ENCODE results near the gene RHBDF1.

Gene RHBDF1

DNA sequence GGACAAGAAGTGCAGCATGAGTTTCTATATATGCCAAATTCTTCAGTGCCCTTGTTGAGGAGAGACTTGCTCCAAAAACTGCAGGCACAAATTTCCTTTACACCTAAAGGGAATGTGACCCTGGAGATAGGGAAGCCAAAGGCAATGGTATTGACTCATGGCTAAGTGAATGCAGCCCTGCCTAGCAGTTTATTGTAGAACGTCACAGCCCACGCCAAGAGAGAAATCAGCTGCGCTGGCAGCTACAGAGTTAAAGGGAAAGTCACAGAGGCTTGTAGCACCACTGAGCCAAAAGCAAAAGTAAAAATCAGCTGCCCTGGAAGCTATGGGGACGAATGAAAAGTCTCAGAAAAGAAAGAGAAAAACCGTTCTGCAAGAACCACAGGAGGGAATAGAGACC lies 29.1 kb downstream of the RHBDF1 start:
- H3K4me2 ChIP-seq (ENCODE audit: low read depth, low read length, poor library complexity, severe bottlenecking): no peak overlapping the region
- peaks cover 8% of the 10 kb centered on the region; the same call in 1 of the 2 replicates for H3F3A ChIP-seq (ENCODE audit: insufficient read depth)
- H3K9ac ChIP-seq (ENCODE audit: low read length): no peak overlapping the region
- H2AFZ ChIP-seq (ENCODE audit: low read depth, low read length, severe bottlenecking): no peak overlapping the region
- no peaks in the 10 kb centered on the region for H3K9me3 ChIP-seq (ENCODE audit: insufficient read depth, low read length)
- no peaks in the 10 kb centered on the region for H4K20me1 ChIP-seq (ENCODE audit: low read depth, low read length)
- H3K79me2 ChIP-seq (ENCODE audit: insufficient read depth, low read length): peaks cover 34% of the 10 kb centered on the region
- H3K9me2 ChIP-seq (replicated peaks; ENCODE audit: insufficient read depth, low read length): no peaks in the 10 kb centered on the region
- H3K27ac ChIP-seq (ENCODE audit: low read depth, low read length): no peak overlapping the region
- H3K36me3 ChIP-seq (ENCODE audit: low read length): peaks cover 32% of the 10 kb centered on the region
- H3K27me3 ChIP-seq (ENCODE audit: low read length): no peaks in the 10 kb centered on the region
- TF ChIP-seq, protein P1, sequence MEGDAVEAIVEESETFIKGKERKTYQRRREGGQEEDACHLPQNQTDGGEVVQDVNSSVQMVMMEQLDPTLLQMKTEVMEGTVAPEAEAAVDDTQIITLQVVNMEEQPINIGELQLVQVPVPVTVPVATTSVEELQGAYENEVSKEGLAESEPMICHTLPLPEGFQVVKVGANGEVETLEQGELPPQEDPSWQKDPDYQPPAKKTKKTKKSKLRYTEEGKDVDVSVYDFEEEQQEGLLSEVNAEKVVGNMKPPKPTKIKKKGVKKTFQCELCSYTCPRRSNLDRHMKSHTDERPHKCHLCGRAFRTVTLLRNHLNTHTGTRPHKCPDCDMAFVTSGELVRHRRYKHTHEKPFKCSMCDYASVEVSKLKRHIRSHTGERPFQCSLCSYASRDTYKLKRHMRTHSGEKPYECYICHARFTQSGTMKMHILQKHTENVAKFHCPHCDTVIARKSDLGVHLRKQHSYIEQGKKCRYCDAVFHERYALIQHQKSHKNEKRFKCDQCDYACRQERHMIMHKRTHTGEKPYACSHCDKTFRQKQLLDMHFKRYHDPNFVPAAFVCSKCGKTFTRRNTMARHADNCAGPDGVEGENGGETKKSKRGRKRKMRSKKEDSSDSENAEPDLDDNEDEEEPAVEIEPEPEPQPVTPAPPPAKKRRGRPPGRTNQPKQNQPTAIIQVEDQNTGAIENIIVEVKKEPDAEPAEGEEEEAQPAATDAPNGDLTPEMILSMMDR (IDR thresholded peaks at IDR 0.05; ENCODE audit: insufficient read depth, low read length, poor library complexity, severe bottlenecking): no peak
- no peak for TF ChIP-seq EZH2phosphoT487 (conservative IDR thresholded peaks at IDR 0.05; ENCODE audit: low read length)
- H3K4me3 ChIP-seq (ENCODE audit: insufficient read depth, low read length, poor library complexity, severe bottlenecking): no peak overlapping the region

DNA sequence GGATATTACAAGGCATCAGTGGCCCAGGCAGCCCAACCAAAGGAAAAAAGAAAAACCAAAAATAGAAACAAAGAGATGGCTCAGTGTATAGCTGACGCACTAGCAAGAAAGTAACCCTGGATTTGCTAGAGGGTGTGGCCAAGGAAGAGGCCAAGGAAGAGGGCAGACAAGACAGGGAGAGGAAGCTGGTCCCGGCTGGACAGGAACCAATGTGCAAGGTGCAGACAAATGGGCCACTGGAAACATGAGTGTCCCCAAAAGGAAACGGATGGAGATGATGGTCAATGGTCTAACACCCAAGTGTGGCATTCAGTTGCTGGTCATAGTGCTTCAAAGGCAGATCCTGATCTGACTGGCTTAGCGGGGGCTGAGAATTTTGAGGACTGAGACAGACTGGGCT lies 29.7 kb downstream of the RHBDF1 start:
- H3K9me3 ChIP-seq (ENCODE audit: insufficient read depth, low read length): no peaks in the 10 kb centered on the region
- H3K9ac ChIP-seq (ENCODE audit: low read length): no peak overlapping the region
- no peaks in the 10 kb centered on the region for H4K20me1 ChIP-seq (ENCODE audit: low read depth, low read length)
- H3K27me3 ChIP-seq (ENCODE audit: low read length): no peaks in the 10 kb centered on the region
- no peak overlapping the region for H3K27ac ChIP-seq (ENCODE audit: low read depth, low read length)
- no peak overlapping the region for H3K4me3 ChIP-seq (ENCODE audit: insufficient read depth, low read length, poor library complexity, severe bottlenecking)
- H3K79me2 ChIP-seq (ENCODE audit: insufficient read depth, low read length): peaks cover 29% of the 10 kb centered on the region
- H3K9me2 ChIP-seq (replicated peaks; ENCODE audit: insufficient read depth, low read length): no peaks in the 10 kb centered on the region
- H3K36me3 ChIP-seq (ENCODE audit: low read length): peaks cover 32% of the 10 kb centered on the region
- H3K4me2 ChIP-seq (ENCODE audit: low read depth, low read length, poor library complexity, severe bottlenecking): no peak overlapping the region
- TF ChIP-seq, protein P1 (IDR thresholded peaks at IDR 0.05; ENCODE audit: insufficient read depth, low read length, poor library complexity, severe bottlenecking): no peak
- TF ChIP-seq EZH2phosphoT487 (conservative IDR thresholded peaks at IDR 0.05; ENCODE audit: low read length): no peak
- H3F3A ChIP-seq (ENCODE audit: insufficient read depth): peaks cover 8% of the 10 kb centered on the region; the same call in 1 of the 2 replicates
- no peak overlapping the region for H2AFZ ChIP-seq (ENCODE audit: low read depth, low read length, severe bottlenecking)

DNA sequence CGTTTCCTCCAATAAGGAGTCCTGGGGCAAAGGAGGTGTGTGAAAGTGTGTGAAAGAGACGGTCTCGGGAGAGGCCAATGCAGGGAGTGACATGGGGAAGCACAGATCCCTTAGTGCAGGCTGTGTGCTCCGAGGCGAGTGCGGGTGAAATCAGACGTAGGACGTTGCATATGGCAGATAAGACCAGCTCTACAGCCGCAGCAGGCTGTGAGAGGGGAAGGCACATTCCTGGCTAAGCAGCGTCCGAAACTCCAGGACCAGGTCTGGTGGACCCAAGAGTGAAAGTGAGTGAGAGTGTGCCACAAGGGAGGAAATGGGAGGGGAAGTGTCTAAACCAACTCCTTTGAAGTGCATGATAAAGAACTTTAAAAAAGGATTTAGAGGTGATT lies 30.4 kb downstream of the RHBDF1 start:
- no peak overlapping the region for H3K9ac ChIP-seq (ENCODE audit: low read length)
- TF ChIP-seq EZH2phosphoT487 (conservative IDR thresholded peaks at IDR 0.05; ENCODE audit: low read length): no peak
- TF ChIP-seq, protein P1 (IDR thresholded peaks at IDR 0.05; ENCODE audit: insufficient read depth, low read length, poor library complexity, severe bottlenecking): no peak

More for the DNA sequence above, 30.4 kb downstream of the RHBDF1 start:
- no peak overlapping the region for H3K27ac ChIP-seq (ENCODE audit: low read depth, low read length)
- H3K9me3 ChIP-seq (ENCODE audit: insufficient read depth, low read length): no peaks in the 10 kb centered on the region
- no peaks in the 10 kb centered on the region for H3K9me2 ChIP-seq (replicated peaks; ENCODE audit: insufficient read depth, low read length)
- peaks cover 29% of the 10 kb centered on the region for H3K79me2 ChIP-seq (ENCODE audit: insufficient read depth, low read length)
- H2AFZ ChIP-seq (ENCODE audit: low read depth, low read length, severe bottlenecking): no peak overlapping the region
- H3K27me3 ChIP-seq (ENCODE audit: low read length): no peaks in the 10 kb centered on the region
- peaks cover 8% of the 10 kb centered on the region; the same call in 1 of the 2 replicates for H3F3A ChIP-seq (ENCODE audit: insufficient read depth)
- no peak overlapping the region for H3K4me3 ChIP-seq (ENCODE audit: insufficient read depth, low read length, poor library complexity, severe bottlenecking)
- peaks cover 28% of the 10 kb centered on the region for H3K36me3 ChIP-seq (ENCODE audit: low read length)
- no peak overlapping the region for H3K4me2 ChIP-seq (ENCODE audit: low read depth, low read length, poor library complexity, severe bottlenecking)
- H4K20me1 ChIP-seq (ENCODE audit: low read depth, low read length): no peaks in the 10 kb centered on the region

All from SU-DHL-6 (cell line).